Suppressor macrophage treated with lipopolysaccharide for 4 hours (primary cell): ENCODE measurements around the gene ZNF609.

Experiments used
- DNase-seq: peaks from one replicate; pipeline ENCODE4 v3.0.0-alpha.2; 2020

Gene ZNF609

DNA sequence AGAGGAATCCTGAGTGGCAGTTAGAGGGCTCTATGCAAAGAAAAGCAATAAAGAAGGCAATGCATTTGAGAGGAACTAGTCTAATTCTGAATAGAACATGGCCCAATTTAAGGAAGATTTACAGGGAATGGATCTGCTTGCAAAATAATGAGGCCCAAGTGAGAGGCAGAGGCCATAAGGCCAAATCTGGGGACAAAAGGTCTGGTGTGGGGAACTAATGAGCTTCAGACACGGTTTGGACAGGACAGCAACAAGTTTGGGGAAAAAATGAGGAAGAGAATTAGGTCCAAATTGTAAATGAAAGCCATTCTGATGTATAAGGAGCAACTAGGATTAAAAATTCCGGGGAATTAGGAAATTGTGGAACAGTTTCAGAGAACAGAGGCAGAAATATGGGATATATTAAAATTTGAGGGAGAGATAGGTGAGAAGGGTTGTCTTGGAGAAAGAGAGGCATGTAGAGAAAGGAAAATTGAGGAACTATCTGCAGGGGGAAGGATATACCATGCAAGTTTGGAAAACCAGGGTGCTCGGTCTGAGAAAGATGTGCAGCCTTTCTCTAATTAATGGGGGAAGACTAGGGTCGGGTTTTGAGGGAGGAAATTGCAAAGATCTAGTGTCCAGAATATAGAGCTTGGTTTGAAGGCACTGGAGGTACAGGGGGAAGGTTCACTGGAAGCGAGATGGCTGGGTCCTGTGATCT, 241.3 kb downstream of the ZNF609 start:
- DNase-seq, result no peak

DNA sequence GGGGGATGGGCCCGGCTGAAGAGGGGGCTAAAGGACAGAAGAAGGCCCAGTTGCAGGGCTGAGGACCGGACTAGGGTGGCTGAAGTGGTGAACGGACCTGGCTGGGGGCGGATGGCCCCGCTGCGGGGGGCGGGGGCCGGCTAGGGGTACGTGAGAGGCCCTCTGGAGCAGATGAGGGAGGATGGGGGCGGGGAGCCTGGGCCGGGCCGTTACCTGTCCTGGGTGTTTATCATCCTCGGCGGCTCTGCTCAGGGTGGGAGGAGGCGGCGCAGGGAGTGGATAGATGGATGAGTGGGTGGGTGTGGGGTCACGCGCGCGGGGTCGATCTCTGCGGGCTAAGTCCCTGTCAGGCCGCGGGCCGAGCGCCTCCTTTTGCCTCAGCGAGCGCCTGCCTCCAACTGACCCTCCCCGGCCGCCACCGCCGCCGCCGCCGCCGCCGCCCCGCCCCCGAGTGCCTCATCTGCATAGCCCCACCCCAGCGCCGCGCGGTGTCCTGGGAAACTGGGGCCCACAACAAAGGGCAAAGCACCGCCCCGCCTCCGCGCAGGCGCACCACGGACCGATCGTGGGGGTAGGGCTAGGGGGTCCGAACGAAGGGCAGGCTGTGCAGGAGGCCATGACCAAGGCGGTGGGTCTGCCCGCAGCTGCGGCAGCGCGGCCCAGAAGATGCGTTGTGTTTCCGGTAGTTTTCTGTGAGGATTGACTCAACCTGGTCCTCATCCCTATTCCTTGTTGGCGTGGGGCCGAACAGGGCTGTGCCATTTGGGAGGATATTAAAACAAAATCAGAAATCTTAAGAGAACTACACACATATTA, 242.6 kb downstream of the ZNF609 start:
- DNase-seq, result peak; percentile 97

DNA sequence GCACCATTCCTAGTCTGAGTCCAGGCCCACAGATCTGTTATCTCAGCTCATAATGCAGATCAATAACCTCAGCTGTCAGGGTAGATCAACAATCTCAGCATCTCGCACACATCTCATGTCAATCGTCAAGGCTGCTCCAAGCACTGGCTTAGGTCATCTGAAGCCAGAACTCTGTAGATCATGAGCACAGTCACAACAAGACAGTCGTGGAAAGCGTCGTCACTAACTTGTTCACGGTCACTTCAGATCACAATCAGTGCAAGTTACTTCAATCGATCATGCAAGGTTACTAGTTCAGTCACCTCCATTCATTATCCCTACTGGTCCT, 243.2 kb downstream of the ZNF609 start:
- DNase-seq, result no peak

DNA sequence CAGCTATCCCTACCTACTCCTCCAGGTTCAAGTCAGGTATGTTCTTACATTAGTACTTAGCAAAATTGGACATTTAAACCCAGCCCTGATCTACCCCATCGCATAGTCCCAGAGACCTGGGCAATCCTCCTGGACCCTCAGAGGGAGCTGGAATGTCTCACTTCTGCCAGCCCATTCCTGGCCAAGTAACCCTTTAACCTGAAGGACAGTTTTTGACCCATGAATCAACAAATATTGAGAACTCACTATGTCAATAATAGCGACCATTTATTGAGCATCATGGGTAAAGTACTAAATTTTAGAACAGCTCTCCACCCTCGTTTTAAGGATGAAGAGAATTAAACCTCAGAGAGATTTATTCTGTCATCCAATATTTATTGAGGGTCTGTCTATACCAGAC, 244.6 kb downstream of the ZNF609 start:
- no peak for DNase-seq

DNA sequence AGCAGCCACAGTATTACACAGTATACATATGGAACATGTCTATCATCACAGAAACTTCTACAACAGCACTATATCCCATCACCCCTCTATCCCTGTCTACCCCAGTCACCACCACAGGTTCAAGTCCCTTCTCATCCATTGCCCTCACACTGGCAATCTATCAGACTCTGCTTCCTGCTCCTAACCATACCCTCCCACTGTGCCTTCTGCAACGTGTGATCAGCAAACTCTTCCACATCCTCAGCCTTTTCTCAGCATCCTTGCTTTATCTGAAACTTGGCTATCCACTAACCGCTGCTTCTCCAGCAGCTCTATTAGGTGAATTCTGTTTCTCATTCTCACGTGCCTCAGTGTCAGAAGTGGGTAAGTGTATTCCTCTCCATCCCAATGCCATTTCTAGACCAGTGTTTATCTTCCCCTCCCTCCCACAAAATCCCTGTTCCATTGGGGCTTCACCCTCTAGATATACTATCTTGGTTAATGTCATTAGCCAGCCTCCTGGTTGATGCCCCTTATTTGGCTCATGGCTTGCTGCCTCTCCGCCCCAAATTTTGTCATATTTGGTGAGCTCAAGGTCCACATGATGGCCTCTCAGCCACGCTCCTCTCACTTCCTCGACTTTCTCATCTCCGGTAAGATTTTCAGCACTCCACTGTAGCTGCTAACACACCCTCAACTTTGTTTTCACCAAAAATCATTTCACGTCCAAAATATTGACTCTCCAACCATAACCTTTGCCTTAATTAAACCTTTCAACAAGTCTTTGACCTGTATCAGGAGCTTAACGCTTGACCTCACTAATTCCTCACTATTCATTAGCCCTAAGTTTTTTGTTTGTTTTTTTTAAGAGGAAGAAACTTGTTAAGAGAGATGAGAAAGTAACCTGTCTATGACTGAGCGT, 245.9 kb downstream of the ZNF609 start:
- DNase-seq, result no peak

DNA sequence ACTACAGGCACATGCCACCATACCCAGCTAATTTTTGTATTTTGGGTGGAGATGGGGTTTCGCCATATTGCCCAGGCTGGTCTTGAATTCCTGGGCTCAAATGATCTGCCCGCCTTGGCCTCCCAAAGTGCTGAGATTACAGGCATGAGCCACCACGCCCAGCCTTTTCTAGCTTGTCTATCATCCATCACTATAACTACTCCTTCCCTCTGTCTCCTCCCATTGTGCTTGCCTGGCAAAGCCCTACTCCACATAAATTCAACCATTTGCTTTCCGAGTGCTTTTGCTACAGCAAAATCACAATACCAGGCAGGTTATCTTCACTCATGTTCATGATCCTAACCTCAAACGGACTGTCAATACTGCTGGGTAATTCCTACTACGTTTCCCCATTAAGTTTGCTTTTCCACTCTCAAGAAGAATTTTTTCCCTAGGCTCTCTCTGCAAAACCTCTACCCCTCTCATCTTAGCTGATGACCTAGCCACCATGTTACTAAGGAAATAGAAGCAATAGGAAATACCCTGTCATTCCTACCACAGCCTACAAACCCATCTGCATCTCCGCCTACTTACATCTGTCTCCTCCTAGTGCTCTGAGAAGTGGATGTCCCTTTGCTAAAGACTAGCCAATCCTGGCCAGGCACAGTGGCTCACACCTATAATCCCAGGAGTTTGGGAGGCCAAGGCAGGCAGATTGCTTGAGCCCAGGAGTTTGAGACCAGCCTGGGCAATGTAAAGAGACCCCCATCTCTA, 250.5 kb downstream of the ZNF609 start:
- peak; percentile 31 for DNase-seq

DNA sequence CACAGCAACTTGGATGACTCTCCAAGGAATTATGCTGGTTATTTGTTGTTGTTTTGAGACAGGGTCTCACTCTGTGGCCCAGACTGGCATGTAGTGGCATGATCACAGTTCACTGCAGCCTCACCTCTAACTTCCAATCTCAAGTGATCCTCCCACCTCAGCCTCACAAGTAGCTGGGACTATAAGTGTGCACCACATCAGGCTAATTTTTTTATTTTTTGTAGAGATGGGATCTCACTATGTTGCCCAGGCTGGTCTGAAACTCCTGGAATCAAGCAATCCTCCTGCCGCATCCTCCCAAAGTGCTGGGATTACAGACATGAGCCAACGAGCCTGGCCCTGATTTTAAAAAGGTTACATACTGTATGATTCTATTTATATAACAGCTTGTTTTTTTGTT, 252.0 kb downstream of the ZNF609 start:
- no peak for DNase-seq

DNA sequence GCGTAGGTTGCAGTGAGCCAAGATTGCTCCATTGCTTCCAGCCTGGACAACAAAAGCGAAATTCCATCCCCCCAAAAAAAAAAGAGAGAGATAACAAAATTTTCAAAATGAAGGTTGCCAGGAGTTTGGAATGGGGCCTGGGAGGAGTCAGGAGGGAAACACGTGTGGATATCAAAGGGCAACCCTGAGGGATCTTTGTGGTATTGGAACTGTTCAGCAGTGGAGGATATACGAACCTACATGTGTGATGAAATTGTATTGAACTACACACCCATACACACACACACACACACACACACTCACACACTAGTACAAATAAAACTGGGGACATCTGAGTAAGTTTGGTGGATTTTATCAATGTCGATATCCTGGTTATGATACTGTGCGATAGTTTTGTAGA, 253.2 kb downstream of the ZNF609 start:
- DNase-seq, result no peak

DNA sequence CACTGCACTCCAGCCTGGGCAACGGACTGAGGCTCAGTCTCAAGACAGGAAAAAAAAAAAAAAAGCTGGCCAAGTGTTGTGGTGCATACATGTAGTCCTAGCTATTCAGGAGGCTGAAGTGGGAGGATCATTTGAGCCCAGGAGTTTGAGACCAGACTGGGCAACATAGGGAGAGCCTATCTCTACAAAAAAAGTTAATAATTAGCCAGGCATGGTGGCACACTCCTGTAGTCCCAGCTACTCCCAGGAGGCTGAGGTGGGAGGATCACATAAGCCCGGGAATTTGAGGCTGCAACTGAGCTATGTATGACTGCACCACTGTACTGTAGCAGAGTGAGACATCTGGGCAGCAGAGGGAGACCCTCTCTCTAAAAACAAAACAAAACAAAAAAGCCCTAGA, 256.1 kb downstream of the ZNF609 start:
- DNase-seq, result no peak

DNA sequence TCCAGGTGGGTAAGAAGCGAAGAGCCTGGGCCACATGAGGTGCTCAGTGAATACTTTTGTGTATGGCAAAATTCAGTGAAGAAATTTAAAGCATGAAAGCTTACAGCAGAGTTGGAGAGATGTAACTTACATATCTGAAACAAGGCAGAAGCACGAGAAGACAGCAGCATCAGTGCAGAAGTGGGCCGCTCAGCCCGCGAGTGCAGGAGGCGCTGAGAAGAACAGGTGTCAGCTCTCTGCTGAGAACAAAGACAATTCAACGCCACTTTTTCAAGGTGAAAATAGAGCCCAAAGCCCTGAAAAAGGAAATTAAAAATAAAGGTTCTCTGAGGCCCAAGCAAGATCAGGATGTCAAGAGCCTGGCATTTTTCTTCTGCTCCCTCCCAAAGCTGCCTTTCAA, 256.8 kb downstream of the ZNF609 start:
- no peak for DNase-seq

DNA sequence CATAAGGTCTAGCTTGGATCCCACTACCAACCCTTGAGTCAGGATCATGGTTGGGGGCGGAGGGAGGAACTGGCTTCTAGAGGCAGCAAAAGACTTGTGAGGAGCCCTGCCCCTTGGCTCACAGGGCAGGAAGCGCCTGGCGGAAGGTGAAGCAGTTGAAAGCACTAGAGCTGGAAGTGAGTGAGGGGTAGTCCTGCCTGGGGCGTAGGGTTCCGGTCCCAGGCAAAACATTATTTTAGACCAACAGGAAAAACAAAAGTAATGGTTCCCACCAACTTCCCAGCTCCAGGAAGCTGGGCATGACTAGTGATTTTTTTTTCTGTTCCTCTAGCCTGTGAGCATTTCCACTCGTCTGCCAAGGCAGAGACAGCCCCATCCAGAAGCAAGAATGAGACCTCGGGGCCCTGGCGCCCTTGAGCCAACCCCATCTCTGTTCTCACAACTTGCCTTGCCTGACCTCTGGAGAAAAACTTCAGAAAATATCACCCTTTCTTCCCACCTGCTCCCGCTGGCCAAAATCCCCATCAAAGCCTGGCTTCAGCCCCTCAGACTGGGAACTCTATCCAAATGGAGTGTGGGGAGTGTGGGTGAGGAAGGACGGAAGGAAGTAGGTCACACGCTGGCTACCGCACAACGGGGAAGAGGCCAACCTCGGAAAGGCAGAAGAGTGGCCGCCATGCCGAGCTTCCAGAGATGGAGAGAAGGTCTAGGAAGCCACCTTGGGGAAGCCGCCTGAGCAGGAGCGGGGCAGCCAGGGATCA, 257.5 kb downstream of the ZNF609 start:
- DNase-seq, result no peak

DNA sequence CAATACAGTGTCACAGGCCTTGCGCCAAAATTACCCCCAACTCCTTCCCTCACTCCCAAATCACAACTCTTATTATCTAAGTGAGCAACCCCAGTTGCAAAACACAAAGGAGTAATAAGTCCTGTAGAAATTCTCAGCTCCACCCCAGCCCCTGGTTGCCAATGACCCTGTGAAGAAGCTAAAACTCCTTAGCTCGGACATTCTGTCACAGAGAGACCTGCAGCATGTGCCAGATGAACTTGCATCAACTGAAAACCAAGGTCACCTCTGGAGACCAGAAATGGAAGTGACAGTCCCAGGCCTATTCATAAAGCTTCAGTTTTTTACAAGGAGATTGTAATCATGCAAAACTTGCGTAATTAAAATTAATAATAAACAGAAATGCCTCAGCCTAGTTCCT, 259.8 kb downstream of the ZNF609 start:
- DNase-seq, result no peak

DNA sequence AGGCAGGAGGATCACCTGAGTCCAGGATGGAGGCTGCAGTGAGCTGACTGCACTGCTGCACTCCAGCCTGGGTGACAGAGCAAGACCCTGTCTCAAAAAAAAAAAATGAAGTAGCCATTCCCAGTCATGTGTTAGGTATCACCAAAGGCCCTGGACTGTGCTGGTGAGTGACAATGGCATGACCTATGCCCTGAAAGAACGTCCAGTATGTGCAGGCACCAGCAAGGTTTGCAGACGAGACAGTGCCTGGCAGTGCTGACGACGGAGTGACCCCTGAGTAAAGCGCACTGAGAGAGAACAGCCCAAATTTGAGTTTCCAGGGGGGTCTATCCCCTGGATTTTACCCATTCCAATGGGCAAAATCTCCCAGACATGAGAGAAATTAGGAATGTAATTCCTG, 269.8 kb downstream of the ZNF609 start:
- DNase-seq, result no peak

DNA sequence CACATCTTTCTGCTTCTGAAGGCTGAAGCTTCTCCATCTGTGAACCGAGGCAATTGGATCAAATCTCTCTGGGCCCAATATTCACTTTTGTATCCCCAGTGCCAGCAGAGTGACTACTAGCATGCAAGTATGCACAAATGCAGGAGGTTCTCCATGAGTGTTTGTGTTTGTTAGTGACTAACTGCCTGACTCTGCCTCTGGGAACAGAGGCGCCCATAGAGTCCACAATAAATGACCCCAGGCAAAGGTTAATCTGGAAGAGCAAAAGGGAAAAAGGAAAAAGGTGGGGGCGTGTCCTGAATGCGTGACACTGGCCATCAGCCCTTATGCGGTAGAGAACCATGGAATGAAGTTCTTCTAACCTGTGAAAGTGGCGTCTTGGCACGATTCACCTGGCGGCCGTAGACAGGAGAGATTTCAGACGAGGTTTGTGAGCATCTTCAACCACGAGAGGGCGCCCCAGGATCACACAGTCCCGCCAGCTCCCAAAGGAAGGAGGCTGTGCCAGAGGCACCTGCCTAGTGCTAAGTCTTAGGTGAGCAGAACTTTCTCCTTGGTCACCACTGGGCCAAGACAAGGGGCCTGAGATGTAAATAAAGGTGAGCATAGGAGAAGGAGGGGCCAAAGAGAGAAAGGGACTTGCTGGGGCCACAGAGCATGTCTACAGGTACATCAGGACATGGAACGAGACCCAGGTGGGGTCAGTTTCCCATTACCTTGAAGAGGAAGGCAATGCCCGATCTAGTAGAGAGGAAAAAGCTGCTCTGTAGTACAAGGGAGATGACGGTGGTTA, 270.8 kb downstream of the ZNF609 start:
- DNase-seq, result peak; percentile 84

DNA sequence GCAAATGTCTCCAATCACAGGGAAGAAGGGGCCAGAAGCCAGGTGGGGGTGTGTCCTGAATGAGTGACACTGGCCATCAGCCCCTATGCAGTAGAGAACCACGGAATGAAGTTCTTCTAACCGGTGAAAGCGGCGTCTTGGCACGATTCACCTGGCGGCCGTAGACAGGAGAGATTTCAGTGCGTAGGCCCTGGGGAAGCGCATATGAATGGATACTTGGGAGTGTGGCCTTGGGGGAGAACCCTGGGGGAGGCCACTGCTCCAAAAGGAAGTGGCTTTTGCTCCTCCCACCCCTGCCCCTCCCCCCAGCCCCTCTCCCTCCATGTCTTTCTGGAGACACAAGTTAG, 271.4 kb downstream of the ZNF609 start:
- no peak for DNase-seq

DNA sequence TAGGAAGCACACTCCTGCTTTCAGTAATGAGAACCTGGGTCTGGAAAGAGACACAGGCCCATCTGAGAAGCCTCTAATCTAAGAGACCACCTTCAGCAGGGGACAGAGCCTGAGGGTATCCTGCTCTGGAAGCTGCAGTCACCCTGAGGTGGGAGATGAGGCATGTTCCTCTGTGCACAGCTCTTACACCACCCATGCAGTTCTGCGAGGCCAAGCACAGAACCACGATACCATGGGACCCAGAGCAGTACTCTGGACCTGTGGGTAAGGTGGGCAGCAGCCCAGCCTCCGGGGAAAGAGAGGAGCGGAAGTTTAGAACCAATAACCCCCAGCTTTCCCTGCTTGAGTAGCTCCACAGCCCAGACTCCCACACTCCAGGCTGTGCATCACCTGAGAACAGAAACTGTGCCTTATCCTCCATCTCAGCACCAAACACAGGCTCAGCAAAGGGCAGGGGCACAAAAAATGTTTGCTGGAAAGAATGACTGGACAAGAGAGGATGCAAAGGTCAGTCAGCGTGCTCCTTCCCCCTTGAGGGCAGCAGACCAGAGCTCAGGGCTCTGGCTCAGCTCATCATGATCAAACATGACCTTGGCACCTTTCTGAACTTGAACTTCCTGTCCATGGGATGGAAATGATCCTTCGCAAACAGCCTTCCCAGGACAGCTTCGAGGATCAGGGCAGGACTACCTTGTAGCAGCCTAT, 271.9 kb downstream of the ZNF609 start:
- no peak for DNase-seq
